ENCODE data around the gene RCAN3.
"Not testable (repeated sequence)": the region's sequence is repeated elsewhere in the genome, so short reads cannot be mapped to it uniquely, and the experiment has no call there.

Gene RCAN3

DNA sequence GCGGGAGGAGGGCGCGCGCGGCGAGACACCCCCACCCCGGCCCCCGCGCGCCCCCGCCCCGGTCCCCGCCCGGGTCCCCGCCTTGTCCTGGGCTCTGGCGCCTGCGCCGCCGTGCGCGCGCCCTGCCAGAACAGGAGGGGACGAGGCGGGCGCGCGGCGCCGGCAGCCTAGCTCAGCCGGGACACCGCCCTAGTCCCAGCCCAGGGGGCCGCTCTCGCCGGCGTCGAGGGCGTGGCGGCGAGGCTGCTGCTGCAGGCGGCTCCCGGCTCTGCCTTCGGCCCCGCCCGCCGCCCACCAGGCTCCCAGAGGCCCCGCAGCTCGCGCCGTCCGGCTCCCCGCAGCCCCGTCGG is at the start of gene RCAN3:
TSS of gene RCAN3 (plus strand) at position 128 of the 350 bp plus-strand sequence. CDS start 11,537 bp downstream, outside the sequence.
- DNase-seq: peak; percentile 95

DNA sequence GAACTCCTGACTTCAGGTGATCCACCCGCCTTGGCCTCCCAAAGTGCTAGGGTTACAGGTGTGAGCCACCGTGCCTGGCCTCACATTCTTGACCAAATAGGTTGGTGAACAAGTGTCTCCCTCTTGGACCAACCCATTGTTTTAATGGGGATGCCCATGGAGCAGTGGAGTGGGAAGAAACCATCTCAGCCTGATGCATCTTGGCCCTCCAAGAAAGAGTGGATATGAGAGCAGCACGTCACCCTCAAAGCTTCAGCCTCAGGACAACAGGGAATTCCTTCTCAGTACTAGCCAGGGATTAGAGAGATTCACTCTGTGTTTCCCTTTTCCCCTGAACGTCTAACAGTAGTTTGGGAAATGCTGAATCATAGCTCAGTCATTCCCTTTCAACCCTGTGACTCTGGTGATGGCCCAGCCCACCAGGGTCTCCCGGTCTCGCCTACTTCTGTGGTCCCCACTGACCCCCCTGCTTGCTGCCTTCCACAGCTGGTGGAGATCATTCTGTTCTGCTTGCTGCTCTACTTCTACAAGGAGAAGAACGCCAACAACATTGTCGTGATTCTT is 49.6 kb upstream of the RCAN3 start:
- DNase-seq: no peak

DNA sequence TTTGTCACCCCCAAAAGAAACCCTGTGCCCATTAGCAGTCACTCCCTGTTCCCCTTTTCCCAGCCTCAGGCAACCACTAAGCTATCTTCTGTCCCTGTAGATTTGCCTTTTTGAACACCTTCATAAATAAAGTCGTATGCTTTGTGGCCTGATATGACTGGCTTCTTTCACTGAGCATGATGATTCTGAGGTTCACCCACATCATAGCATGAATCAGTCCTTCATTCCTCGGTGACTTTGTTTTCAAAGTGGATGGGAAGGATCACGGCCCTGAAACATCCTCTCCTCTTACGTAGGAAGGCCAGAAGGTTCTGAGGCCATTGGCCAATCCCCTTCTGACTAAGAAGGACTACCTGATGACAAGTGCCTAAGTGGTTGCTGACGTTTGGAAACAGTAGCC is 48.0 kb upstream of the RCAN3 start:
- no peak for DNase-seq

DNA sequence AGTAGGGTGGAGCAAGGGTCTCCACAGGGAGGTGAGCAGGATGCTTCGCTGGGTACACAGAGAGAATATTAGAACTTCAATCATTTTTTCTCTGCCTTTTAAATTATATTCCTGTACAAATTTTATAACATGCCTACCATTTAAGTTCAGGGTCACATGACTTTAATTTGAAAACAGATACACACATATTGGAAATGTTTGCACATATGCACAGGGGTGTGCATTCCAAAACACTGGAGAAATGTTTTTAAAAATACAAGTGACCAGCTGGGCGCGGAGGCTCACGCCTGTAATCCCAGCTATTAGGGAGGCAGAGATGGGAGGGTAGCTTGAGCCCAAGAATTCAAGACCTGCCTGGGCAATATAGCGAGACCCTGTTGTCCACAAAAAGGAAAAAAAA is 47.4 kb upstream of the RCAN3 start:
- DNase-seq: peak; percentile 9

DNA sequence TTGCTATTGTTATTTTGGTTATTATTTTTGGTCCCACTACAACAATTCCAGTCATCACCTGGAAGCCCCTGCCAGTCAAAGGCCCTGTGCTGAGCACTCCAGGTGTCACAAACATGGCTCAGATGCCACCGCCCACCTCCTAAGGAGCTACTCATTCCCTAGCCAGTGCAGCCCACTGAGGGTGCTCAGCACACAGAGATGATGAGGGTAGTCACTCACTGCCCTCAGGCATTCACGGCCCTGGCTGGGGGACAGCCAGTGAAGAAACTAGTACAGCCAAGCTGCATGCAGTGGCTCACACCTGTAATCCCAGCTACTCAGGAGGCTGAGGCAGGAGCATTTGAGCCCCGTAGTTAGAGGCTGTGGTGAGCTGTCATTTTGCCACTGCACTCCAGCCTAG is 44.8 kb upstream of the RCAN3 start:
- peak; percentile 55 for DNase-seq

DNA sequence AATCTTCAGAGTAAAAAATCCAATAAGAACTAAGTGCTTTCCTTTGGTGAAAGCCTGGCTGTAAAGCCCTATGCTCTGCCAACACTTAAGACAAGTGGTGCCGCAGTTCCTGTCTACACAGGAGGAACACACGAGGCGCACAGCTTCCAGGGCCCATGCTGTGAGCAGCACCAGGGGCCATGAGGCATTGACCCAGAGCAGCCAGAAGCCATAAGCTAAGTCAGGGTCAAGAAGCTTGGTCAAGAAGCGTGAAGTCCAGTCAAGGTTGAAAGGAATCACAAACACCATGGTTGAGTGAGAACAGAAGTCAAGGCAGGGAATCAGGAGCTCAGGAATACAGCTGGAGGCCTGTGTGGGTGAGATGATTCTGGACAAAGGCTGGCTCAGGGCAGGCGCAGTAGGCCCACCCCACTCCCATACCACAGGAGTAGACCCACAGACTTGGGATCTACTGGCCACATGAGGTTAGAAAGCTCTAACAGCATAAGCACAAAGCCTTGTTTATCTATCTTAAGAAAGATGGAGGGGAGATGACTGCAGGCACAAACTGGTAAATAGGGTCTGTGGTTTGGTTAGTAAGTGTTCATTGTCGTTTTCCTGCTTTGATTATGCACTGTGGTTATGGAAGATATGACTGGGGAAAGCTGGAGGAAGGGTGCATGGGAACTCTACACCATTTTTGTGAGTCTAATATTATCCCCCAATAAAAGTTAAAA is 42.9 kb upstream of the RCAN3 start:
- peak; percentile 9 for DNase-seq

DNA sequence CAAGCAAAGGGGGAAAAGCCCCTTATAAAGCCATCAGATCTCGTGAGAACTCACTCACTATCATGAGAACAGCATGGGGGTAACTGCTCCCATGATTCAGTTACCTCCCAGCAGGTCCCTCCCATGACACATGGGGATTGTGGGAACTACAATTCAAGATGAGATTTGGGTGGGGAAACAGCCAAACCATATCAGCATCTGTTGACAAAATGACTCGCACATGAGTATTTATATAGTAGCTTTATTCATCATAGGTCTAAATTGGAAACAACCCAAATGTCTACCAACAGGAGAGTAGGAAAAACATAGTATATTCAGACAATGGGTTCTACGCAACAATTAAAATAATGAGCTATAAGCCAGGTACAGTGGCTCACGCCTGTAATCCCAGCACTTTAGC is 40.5 kb upstream of the RCAN3 start:
- DNase-seq: not testable (repeated sequence)

DNA sequence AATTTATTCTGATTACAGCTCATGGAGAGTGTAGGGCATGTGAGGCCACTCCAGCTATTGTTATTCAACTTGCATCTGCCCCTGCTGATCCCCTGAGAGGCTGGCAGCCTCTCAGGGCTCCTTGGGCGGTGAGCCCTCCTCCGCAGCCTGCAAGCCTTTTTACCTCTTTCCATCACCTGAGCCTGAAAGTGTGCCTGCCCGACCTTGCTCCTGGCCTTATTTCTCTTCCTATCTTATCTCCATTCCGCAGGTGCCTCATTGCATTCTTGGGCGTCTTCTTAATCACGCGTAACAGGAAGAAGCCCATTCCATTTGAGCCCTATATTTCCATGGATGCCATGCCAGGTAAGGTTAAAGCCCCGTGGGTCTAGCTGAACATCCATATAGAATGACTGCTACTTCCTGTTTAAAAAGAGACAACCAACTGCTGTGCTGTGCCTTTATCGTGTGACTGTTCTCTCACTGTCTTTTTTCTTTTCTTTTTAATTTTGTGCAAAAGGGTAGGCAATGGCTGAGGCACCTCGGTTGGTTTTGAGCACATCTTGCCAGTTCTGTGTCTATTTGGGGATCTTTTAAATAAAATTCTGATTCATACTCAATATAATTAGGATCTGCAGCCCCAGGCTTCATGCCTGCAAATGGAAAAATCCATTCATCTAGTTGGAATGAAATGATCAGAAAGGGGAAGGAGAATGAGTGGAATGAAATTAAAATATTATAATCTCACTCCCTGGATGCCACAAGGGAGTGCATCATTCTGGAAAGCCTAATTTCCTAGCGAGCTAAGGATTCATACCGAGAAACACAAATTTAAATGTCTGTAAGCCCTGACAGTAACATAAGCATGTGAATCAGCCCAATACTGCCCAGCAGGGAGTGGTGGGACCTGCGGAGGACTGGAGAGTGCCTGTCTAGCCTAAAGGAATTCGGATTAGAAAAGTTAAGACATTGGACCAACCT is 38.6 kb upstream of the RCAN3 start:
- DNase-seq: no peak

DNA sequence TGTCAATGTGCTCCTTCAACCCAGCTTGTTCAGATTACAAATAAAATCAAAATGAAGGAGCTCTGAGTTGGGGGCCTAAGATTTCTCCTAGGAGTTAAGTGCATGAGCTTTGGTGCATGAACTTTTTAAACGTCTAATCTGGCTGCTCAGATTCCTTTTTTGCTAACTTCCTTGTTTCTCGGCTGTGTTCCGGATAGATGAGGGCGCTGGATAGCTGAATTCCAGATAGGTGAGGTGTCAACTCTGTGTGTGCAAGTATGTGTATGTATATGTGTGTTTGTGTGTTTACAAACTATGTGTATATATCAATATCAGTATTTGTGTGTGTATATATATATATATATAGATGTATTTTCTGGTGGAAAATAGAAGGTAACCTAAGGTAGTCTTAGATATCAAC is 37.5 kb upstream of the RCAN3 start:
- no peak for DNase-seq

DNA sequence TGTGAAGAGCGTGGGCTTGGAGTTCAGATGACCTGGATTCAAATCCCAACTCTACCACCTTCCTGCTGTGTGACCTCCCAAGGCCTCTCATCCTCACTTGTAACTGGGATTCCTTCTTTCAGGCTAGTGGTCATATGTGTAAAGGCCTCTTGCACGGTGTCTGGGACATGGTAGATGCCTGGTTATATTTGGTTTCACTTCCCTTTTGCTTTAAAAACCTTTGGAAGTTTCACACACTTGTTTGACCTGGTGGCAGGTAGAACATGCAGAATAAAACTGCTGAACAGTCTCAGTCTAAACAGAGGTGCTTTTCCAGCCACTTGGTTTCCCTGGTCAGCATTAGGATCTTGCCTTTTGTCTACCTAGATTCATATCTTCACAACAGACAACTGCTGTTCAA is 37.0 kb upstream of the RCAN3 start:
- DNase-seq: no peak

DNA sequence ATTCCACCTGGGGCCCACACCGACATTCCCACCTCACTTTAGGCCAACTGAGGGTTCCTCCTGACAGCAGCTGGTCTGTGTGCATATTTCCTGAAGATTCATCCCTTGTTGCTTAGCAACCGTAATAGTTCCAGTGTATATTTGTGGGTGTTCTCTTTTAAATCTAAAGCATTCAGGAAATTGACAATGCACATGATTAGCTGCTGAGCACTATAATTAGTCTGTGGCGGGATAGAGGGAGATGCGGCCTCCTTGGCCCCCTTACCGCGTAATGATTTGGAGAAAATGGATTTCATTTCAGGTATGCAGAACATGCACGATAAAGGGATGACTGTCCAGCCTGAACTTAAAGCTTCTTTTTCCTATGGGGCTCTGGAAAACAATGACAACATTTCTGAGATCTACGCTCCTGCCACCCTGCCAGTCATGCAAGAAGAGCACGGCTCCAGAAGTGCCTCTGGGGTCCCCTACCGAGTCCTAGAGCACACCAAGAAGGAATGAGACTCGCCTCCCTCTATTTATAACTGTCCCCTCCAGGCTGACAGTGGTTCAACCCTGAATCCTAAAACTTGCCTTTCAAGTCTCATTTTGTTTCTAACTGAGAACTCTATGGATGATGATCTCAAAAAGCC is 33.8 kb upstream of the RCAN3 start:
- no peak for DNase-seq

DNA sequence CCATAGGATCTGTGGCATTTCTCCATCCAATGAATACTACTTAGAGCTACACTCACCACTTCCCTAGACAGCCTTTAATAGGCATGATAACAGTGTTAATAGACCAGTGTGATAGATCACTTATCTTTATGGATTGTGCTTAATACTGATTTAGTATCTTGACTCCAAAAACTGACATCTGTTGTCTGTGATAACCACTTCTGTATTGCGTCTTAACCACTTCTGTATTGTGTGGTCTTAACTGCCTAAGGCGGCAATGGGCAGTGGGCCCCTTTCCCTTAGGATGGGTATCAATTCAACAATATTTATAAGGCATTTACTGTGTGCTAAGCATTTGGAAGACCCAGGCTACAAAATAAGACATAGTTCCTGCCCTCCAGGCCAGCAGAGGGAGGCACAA is 32.0 kb upstream of the RCAN3 start:
- no peak for DNase-seq

DNA sequence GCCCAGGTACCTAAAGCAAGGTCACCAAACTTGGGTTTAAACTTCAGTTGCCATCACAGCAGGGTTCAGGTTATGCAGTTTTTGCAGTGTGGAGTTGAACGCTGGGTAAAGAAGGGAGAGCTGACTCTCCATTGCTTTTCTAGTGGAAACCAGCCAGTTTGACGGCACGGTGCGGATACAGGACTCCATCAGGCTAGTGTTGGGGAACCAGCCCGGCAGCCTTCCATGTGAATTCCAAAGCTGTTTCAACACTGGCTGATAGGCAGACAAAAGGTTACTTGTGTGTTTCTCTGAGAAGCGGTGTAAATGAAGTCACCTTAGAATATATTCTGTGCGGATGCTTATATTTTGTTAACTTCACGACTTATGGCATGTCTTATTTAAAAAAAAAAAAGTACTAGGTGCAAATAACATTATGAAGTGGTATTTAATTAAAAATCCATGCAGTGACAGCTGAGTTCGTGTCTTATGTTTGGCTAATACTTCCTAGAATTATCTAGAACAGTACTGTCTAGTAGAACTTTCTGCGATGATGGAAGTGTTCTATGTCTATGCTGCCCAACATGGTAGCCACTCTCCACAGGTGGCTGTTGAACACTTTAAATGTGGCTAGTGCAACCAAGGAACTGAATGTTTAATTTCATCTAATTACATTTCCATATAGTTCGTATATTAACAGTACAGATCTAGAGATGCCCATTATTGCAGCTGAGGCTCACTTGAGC is 29.9 kb upstream of the RCAN3 start:
- DNase-seq: peak; percentile 84

DNA sequence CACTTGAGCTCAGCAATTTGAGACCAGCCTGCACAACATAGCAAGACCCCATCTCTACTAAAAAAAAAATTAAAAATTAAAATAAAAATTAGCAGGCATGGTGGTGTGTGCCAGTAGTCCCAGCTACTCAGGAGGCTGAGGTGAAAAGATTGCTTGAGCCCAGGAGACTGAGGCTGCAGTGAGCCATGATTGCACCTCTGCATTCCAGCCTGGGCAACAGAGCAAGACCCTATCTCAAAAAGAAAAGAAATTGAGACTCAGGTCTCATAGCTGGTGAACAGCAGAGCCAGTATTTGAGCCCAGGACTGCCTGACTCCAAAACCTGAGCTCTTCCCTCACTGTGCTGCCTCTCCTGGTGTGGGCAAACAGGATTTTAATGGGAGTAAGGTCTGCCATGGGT is 28.4 kb upstream of the RCAN3 start:
- DNase-seq: no peak

DNA sequence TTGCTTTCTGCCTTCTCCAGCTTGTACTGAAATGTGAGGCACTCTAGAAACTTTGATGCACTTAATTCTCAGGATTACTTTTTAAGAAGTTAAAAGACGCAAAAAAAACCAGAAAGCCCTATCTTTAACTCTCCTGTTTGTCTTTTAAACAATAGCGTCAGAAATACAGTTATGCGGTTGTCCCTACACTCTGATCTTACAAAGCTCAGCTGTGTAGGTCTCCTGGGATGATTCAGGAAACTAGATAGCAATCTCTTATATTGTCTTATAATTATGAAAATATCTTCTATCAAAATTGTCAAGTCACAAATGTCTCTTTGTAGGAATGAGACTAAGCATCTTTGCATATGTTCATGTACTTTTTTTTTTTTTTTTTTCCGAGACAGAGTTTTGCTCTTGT is 26.9 kb upstream of the RCAN3 start:
- DNase-seq: no peak

DNA sequence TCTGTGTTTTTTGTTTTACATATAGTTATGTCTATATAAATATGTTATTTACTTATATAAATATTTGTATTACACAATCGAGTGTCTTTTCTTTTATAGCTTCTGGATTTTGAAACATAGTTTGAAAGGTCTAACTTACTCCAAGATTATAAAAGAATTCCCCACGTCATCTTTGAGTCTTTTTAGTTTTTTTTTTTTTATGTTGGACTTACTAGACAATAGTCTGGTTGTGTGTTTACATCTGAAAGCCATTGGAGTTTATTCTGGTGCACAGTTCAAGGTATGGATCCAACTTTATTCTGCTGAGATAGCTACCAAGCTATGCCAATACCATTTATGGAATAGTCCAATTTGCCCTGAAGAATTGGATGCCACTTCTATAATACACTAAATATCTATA is 26.1 kb upstream of the RCAN3 start:
- DNase-seq: no peak

DNA sequence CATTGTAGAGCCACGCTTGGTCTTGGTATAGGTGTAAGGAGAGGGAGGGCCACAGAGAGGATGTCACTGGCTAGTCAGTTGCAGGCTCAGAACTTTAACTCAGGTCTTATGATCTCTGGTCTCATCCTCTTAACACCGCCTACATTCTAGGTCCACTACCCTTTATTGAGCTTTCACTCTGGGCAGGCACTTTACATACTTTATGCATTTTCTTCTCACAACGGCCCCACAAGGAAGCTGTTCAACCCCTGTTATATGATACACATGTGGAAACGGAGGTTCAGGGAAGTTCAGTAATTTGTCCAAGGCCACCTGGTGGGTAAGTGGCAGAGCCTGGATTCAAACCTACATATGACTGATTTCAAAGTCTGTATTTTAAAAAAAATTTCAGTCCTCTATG is 25.3 kb upstream of the RCAN3 start:
- DNase-seq: no peak

DNA sequence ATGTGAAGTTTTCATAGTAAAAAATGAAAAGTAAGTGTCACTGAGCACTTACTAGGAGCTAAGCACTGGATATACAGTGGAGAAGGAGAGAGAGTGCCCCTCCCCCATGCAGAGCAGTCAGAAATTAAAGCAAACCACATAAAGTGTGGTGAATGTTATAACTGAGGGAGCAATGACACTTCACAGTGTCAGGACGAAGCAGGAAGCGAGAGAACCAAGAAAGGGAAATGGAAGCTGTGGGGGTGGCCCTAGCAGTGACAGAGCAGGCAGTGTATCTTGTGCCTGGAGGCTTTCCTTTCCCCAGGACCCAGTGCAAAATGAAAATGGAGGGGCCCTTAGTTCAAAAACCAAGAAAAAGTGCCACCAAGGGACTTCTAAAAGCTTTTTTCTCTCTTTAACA is 21.5 kb upstream of the RCAN3 start:
- no peak for DNase-seq

DNA sequence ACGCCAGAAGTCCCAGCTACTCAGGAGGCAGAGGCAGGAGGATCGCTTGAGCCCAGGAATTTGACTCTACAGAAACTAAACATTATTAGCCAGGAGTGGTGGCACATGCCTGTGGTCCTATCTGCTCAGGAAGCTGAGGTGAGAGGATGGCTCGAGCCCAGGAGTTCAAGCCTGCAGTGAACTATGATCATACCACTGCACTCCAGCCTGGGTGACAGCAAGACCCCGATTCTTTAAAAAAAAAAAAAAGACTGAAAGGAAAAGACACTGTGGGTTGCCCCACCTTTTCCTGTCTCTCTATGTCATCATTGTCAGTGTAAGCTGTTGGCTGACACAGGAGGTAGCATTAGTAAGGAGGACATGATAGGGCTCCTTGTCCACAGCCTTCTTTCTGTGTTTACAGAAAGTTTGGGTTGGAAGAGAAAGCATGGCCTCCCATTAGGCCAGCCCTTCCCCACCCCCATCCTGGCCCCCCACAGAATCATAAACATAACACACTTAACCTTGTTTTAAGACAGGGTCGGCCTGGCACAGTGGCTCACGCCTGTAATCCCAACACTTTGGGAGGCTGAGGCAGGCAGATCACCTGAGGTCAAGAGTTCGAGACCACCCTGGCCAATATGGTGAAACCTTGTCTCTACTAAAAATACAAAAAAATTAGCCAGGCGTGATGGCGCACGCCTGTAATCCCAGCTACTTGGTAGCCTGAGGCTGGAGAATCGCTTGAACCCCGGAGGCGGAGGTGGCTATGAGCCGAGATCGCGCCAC is 20.6 kb upstream of the RCAN3 start:
- peak; percentile 58 for DNase-seq

DNA sequence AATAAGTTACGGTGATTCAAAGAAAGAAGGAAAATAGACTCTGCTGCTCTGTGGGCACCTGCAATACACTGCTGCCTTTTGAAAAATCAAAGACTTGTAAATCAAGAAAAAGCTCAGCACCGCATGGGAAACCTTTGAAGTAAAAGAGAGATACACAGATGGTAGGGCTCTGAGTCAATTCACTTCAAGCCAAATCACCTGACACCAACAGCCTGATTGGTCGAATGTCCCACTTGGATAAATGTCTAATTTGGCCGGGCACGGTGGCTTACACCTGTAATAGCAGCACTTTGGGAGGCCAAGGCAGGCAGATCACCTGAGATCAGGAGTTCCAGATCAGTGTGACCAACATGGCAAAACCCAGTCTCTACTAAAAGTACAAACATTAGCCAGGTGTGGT is 19.2 kb upstream of the RCAN3 start:
- DNase-seq: no peak

DNA sequence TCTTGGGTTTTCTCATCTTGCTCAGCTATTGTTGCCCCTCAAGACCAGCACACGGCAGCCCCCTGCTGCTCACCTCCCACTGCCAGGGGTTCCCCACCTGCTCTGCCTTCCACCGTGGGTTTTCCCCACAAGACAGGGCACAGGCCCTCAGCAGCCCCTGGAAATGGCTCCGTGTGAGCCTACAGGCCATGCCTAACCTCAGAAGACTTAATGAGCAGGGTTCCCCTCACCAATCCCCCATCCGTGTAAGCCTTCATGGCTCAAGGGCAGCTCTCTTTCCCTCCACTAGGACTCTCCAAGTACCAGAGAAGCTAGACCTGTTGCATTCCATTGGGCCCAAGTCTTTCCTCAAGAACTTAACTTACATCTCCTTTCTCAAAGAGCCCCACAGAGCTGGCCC is 18.4 kb upstream of the RCAN3 start:
- DNase-seq: no peak

Data from islet precursor cell (in vitro differentiated cells).